Measurements from ENCODE around the gene RELA.
A peak's percentile ranks its signal among the peaks of the same experiment; 100 is the strongest.

Gene RELA

GRCh38 chr11:65636108-65637031, 26.3 kb downstream of the RELA start:
- peak overlapping the region; percentile 38 for H3K27ac ChIP-seq
- no peak for TF ChIP-seq CTCF (conservative IDR thresholded peaks at IDR 0.05)
- no peak for TF ChIP-seq ZFX (IDR thresholded peaks at IDR 0.05)

GRCh38 chr11:65634905-65635731, 27.6 kb downstream of the RELA start:
- TF ChIP-seq CTCF (conservative IDR thresholded peaks at IDR 0.05) (no peak), ZFX (IDR thresholded peaks at IDR 0.05) (no peak)
- no peak overlapping the region for H3K27ac ChIP-seq

- H3K27ac ChIP-seq = no peak overlapping the region
- TF ChIP-seq CTCF (conservative IDR thresholded peaks at IDR 0.05) (no peak), ZFX (IDR thresholded peaks at IDR 0.05) (no peak)
These were observed 28.3 kb downstream of the RELA start for GRCh38 chr11:65634440-65634839.

- TF ChIP-seq ZFX (IDR thresholded peaks at IDR 0.05) (no peak), CTCF (conservative IDR thresholded peaks at IDR 0.05) (no peak)
- H3K27ac ChIP-seq = no peak overlapping the region
These were observed 28.6 kb downstream of the RELA start for GRCh38 chr11:65634109-65634436.

- TF ChIP-seq CTCF (conservative IDR thresholded peaks at IDR 0.05) (no peak), ZFX (IDR thresholded peaks at IDR 0.05) (no peak)
- H3K27ac ChIP-seq = no peak overlapping the region
These were observed 29.2 kb downstream of the RELA start for GRCh38 chr11:65633390-65634108.

GRCh38 chr11:65630215-65630614, 32.5 kb downstream of the RELA start:
- TF ChIP-seq ZFX (IDR thresholded peaks at IDR 0.05) (no peak), CTCF (conservative IDR thresholded peaks at IDR 0.05) (no peak)
- no peak overlapping the region for H3K27ac ChIP-seq

Data from C4-2B (cell line).